A204.1 (cell line): Measurements from ENCODE around the gene LHX4.

Source experiments
- FAIRE-seq: peaks from 2 replicates; lab custom pipeline; 2012; peaks lifted over from hg19 to GRCh38; lab: Jason Lieb, UNC

Gene LHX4

DNA sequence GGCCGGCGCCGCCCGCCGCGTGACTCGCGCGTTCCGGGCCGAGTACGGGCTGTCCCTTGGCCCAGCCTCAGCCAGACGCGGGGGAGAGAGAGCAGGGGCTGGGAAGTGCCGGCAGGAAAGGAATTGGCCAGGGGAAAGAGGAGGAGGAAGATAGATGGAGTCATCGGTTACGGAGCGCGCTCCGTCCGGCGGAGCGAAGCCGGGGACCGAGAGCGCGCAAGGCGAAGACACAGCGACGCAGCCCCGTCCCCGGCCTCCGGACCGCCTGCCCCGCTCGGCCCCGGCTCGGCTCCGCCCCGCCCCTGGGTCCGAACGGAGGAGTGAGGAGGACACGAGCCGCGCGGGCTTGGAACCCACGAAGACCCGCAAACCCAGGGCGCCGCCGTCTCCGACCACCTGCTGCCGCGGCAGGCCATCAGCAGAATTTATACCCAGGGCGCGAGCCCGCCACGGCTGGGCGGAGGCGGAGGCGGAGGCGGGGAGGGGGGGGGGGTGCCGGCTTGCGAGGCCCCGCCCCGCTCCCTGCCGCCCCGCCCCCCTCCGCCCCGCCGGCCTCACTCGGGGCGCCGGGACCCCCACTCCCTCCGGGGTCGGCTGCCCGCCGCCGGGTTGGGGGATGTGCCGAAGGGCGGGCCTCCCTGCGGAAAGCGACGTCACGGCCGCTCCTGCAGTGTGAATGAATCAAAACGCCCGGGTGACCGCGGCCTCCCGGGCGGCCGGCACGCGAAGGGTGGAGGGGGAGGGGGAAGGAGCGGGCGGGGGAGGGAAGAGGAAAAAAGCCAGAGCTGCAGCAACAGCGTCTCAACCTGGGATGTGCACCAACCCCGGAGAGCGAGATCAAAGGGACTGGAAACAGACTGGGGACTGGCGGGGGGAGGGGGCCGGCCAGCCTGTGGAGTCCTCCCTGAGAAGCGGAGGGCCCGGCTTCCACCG, at the start of gene LHX4:
Gene LHX4 (plus strand): TSS at position 782 of the 933 bp plus-strand sequence. CDS start 266 bp downstream, outside the sequence.
- FAIRE-seq, result no peak

DNA sequence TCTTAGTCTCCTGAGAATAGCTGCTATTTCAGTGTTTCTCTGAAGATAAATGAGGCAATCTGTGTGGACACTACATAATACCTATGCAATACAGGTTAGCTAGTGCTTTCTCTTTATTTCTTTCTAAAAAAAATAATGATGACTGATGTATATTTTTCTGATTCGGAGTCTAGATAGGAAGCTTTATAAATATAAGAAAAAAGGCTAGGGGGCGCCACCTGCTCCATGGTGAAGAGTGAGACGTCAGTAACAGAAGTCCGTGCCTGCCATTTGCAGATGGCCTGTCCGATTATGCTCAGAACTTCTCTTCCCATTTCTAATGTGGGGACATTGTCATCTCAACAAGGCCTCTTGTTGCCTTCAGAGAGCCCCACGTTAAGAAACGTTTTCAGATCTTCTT, 49.0 kb upstream of the LHX4 start:
- no peak for FAIRE-seq

DNA sequence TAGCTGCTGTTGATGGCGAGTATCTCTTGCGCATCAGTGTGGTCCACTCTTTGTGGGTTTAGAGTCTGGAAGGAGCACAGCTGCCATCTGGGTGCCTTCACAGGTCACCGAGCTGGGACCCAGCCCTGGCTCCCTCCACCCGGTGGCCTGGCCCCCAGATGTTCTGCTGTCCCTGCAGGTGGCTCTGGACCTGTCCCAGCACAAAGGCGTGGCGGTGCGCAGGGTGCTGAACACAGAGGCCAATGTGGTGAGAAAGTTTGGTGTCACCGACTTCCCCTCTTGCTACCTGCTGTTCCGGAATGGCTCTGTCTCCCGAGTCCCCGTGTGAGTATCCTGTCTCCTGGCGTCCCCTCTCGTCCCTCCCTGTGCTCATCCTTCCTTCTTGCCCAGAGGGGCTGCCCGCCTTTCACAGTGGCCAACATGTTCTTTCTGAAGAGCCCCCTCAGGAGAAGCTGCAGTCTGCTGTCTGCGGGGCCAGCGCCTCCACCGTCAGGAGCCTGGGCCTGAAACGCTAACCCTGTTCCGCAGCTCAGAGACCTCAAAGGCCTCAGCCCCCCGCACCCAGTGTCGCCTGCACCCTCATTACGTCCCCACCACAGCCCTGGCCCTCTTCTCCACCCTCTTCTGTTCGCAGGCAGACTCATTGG, 47.9 kb upstream of the LHX4 start:
- no peak for FAIRE-seq

DNA sequence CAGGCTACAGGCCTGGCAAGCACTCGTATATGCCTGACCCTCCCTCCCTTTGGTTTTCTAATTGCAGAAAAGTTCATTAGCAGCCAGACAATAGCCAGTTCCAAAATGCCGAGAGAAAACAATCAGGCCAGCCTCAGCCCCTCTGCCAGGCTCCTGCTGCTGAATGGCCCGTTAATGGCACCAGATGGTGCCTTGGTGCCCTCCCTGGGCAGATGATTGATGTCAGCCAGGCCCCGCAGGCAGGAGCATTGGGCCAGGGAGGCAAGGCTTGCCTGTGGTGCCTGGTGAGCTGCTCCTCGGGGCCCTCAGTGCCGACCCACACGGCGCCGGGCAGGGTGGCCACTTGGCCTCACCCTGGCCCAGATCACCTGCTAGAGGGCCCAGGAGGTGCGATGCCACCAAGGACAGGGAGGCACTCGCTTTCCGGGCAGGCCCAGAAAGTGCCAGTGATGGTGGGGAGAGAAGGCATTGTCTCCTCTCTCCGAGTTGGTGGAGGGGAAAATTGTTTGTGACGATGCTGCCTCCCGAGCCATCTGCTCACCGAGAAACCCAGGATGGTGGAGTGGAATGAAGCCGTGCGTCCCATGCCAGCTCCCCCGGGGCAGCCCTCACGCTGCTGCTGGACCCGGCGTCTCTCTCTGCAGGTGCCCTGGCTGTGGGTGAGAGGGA, 47.3 kb upstream of the LHX4 start:
- no peak for FAIRE-seq

DNA sequence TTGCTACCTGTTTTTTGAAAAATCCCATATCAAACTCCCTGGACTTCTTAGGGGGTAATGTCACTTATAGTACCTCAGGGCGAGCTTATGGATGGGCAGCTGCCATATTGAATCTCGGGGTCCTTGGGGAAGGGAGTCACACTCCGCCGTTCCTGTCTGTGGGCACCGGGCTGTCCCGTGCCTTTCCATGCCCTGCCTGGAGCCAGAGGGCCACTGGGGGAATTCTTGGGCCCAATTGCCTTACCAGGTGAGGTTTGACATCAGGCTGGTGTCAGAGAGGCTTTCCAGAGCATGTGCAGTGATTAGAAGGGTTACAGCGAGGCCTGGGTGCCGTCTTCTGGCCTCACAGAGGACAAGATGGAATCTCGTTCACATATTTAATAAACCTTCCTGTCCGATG, 46.6 kb upstream of the LHX4 start:
- no peak for FAIRE-seq

DNA sequence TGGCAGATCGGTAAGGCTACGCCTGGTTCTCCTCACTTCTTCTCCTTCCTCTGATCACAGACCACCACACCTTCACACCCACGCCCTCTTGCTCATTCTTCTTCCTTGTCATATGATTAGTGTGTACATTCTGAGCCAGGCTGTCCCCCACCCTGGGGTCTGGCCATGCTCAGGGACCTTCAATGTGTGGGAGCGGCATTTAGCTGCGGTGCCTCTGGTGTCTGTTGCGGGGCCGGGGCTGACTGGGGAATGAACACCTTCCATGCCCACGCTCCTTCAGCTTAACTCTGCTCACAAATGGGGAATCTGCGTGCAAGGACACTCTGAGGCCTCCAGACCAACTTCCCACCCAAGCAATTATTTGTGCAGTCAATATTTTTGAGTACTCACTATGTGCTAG, 46.0 kb upstream of the LHX4 start:
- FAIRE-seq, result no peak

DNA sequence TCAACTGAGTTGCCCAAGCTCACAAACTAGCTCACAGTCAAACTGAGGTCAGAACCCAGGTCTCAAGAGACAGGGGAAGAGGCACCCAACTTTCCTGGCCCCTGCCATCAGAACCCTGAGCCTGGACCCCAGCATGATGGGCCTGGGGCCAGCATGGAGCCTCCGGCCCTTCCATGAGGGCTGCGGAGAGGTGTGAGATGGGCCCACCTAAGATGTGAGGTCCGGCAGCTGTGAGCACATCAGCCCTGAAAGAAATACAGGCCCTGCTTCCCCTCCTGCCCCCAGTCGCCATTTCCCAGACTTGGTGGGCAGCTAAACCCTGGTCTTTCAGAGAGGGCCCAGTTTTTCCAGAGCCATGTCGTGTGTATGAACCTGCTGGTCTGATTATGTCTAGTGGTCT, 44.8 kb upstream of the LHX4 start:
- no peak for FAIRE-seq

DNA sequence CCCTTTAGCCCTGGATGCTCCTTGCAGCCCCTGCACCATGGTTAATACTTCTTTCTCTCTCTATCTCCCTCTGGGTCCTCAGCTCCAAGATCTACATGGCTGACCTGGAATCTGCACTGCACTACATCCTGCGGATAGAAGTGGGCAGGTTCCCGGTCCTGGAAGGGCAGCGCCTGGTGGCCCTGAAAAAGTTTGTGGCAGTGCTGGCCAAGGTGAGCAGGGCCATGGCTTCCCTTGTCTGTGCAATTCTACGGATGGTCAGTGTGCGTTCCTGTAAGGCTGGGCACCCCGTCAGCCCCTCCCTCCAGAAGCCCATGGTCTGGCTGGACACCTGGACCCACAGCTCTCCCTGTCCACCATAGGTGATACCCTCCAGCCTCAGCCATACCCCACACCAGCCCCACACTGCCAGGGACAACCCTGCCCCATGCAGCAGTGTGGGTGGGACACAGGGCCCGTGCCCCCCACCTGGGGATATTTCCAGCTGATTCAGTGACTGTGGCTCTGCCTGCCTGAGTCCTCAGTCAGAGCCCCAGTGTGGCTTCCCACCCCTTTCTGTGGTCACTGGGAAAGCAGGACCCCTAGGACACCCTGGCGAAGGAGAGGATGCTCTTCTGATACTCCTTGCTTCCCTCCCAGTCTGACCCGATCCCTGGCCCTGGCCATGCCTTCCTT, 44.0 kb upstream of the LHX4 start:
- FAIRE-seq, result no peak

DNA sequence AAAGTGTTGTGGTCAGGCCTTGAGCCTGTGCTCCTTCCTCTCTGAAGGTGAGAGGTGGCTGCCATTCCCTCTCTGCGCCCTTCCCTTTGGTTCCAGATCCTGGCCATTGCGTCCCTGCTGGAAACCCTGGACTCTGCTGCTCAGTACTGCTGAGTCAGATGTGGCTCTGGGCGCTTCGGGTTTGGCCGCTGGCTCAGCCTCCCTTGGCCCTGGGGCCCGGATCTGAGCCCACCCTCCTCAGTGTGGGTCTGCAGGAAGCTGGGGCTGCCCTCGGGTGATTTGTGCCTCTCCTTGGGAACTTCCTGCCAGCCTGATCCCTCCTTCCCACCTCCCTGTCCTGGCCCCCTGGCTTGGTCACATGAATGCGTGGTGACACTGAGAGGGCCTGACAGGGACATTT, 43.2 kb upstream of the LHX4 start:
- FAIRE-seq, result no peak

DNA sequence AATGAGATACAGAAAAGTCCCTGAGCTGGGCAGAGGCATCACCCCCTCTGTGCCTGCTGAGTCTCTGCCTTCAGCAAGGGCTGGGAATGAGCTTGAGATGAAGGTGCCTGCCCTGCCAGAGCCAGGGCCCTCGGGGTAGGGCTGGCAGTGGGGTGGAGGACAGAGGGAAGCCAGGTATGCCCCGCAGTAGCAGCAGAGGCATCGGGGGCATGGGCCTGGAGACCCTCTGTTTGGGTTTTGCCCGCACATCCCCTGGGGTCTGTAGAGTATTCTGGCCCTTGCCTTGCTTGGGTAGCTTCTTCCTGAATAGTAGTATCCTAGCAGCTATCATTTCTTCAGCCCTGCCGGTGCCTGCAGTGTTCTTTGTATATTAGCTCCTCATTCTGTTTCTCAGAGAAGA, 42.4 kb upstream of the LHX4 start:
- no peak for FAIRE-seq

DNA sequence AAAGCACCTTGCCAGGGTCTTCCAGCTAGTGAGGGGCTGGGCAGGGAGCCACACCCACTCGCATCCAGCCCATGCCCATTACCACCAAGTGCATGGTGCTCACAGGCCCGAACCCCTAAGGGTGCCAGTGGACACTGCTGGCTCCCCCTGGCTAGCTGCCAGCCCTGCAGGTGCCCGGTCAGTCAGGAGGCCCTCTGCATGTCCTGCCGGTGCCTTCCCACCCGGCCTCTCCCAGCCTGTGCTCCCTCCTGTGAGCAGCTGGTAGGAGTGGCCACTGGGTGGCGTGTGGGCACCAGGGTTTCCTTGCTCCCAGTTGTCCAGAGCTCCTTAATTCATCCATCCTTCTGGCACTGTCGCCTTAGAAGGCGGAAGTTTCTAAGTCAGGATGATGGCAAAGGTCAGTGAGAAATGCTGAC, 42.0 kb upstream of the LHX4 start:
- no peak for FAIRE-seq

DNA sequence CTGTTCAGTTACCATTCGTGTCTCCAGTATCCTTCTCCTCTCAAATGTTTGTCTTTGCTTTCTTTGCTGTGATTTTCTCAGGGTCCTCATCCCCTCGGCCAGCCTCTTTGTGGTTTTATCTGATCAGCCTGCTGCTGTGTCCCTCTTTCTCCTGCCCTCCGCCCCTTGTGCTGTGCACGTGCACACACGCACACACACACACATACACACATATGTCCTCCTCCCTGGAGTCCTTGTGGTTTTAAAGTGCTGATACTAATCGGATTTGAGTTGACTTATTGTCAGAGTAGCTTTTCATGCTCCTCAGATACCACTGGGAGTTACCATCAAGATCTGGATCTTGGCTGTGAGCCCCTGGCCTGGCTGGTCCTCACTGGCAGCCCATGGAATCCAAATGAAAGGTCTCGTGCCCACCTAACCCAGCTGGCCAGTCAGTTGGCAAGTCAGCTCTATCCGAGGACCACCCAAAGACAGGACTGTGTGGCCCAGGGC, 41.3 kb upstream of the LHX4 start:
- no peak for FAIRE-seq

DNA sequence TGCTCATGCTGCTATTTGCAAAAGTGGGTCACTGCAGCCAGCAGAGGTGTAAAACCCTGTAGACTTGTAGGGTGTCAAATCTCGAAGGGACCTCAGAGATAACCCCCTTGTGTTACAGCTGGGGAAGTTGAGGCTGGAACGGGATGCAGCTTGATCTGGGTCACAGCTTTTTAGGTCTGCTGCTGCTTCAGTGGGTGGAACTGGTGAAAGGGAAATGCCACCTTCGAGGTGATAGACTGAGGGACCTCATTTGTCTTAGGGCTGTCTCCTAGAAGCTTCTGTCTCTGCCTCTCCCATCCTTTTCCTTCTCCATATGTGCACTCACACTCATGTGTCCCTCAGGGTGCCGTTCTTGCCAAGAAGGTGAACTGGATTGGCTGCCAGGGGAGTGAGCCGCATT, 40.0 kb upstream of the LHX4 start:
- no peak for FAIRE-seq

DNA sequence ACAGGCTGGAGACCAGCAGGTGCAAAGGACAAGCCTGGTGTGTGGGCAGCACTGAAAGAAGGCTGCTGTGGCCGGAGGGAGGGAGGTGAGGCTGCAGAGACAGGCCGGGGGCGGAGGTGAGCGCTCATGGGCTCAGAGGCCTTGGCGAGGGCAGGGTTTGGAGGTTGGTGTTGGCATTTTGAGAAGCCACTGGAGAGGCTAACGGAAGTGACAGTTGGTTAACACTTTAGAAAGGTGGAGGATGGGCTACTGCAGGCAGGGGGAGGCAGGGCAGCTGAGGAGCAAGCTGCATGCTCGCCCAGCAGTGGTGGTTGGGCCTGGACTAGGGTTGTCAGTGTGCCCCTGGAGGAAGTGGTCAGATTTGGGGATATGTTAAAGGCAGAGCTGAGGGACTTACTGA, 37.9 kb upstream of the LHX4 start:
- FAIRE-seq, result no peak

DNA sequence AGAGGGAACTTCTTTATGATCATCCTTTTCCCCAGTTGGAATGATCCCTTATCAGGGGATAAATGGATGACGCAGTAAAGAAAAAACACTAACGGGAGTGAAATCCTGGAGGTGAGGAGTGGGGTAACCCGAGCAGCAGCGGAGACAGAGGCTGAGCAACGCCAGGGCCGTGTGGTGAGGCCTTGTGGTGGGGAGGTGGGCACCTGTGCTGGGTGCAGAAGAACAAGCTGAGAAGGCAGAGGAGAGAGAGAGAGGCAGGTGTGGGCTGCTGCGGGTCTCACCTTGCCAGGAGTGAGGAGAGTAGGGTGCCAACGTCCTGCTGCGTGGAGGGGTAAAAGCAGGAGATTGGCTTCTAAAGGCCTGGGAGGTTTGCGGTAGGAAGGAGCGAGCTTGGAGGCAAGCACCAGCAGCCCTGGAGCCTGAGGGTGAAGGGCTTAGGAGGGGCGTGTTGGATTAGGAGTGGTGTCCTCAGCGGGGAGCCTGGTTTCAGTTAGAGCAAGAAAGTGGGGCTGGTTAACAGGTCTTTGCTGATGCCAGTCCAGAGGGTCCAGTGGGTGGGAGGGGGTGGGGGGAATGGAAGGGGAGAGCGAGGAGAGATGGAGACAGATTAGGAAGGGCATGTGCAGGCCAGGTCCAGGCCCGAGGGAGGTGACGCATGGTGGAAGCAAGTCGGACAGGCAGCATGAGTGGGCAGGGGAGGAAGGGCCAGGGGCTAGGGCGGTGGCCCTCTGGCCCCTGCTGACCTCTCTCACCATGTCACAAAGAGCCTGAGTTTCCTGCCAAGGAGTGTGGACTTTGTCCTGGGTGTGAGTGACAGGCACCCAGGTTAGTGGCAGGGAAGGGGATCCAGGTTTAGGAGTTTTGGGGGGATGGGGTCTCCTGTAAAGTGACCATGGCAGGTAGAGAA, 36.7 kb upstream of the LHX4 start:
- no peak for FAIRE-seq

DNA sequence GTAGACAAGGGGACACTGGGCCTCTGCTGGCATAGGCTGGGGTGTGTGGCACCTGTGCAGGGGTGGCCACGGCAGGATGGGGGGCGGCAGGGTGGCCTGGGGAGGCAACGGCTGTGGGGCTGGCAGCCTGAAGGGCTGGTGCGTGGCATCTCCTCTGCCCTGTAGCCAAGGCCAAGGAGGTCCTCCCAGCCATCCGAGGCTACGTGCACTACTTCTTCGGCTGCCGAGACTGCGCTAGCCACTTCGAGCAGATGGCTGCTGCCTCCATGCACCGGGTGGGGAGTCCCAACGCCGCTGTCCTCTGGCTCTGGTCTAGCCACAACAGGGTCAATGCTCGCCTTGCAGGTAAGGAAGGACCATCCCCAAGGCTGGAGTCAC, 36.0 kb upstream of the LHX4 start:
- no peak for FAIRE-seq

DNA sequence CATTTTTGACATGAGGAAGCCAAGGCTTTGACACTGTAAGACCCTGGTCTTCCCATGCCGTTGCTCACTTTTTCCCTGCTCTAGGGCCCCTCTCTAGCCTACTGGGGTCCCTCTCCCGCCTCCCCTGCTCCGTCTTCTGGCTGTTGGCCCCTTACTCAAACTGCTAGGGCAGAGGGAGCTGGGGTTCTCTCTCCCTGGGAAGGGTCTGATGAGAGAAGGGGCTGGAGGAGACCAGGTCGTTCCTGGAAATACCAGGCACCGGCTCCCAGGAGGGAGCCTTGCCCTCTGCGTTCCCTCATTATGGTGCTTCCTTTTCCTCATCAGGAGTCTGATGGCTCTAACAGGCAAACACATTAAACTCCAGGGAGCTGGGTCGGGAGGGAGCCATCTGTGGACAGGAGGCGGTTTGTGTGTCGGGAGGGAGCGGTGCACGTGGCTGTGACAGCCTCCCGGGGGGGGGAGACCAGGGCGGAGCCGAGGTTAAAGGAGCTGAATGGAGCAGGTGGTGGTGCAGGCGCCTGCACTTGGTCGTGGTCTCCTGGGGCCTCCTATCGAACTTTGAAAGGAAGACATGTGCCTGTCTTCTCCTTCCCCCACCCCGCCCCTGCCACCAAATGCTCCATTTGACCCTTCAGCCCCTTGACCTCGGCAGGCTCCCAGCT, 35.4 kb upstream of the LHX4 start:
- no peak for FAIRE-seq

DNA sequence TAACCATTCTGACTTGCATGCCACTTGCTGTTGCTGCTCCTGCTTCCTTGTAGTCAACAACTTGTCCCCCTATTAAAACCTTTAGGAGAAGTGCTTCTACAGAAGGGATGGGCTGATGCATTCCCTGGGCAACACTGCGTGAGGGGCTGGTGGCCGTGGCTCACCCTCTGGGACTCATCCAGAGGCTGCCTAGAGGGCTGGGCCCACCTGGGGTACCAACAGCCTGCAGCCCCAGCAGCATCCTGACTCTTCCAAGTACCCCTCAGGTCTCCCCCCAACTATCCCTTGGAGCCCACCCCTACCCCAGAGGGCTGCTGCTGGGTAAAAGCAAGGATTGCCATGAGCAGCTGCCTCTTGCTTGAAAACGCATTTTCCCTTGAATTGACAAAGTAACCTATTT, 34.7 kb upstream of the LHX4 start:
- no peak for FAIRE-seq

DNA sequence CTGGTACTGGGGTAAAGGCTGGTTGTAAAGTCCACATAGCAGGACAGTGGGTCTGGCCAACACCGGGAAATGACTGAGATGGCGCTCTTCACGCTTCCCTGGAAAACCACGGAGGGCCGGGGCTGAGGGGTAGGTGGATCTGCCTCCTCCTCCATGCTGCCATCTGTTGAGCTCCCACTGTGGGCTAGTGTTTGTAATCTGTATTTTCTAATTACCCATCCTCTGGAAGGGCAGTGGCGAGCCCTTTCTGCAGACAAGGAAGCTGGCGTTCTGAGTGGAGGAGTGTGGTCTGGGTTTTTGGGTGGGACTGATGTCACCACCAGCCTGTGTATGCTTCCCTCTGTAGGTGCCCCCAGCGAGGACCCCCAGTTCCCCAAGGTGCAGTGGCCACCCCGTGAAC, 34.1 kb upstream of the LHX4 start:
- no peak for FAIRE-seq

DNA sequence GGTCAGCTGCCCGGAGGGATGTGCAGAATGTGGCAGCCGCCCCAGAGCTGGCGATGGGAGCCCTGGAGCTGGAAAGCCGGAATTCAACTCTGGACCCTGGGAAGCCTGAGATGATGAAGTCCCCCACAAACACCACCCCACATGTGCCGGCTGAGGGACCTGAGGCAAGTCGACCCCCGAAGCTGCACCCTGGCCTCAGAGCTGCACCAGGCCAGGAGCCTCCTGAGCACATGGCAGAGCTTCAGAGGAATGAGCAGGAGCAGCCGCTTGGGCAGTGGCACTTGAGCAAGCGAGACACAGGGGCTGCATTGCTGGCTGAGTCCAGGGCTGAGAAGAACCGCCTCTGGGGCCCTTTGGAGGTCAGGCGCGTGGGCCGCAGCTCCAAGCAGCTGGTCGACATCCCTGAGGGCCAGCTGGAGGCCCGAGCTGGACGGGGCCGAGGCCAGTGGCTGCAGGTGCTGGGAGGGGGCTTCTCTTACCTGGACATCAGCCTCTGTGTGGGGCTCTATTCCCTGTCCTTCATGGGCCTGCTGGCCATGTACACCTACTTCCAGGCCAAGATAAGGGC, 33.5 kb upstream of the LHX4 start:
- FAIRE-seq, result no peak

DNA sequence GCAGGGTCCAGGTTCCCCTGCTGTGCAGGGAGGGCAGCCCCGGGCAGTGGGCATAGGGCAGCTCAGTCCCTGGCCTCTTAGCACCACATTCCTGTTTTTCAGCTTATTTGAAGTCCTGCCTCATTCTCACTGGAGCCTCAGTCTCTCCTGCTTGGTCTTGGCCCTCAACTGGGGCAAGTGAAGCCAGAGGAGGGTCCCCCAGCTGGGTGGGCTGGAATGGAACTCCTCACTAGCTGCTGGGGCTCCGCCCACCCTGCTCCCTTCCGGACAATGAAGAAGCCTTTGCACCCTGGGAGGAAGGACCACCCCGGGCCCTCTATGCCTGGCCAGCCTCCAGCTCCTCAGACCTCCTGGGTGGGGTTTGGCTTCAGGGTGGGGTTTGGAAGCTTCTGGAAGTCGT, 32.8 kb upstream of the LHX4 start:
- no peak for FAIRE-seq
